AG10803 (cell line): Measurements from ENCODE around the gene SLC10A4.
"Not testable (repeated sequence)": the region's sequence is repeated elsewhere in the genome, so short reads cannot be mapped to it uniquely, and the experiment has no call there.

Experiments used
- DNase-seq: peaks from one replicate; pipeline ENCODE4 v3.0.0; 2010; ENCODE audit warnings: low read depth
- H3K4me3 ChIP-seq: 2 replicates; pipeline ENCODE4 v1.5.1; 2011; ENCODE audit warnings: mild to moderate bottlenecking, low read length, control low read depth
- TF ChIP-seq, protein P1 (sequence below): conservative IDR thresholded peaks from 2 replicates; pipeline ENCODE4 v1.5.1; 2011; ENCODE audit warnings: mild to moderate bottlenecking, low read length, control low read depth, inconsistent platforms

Gene SLC10A4

DNA sequence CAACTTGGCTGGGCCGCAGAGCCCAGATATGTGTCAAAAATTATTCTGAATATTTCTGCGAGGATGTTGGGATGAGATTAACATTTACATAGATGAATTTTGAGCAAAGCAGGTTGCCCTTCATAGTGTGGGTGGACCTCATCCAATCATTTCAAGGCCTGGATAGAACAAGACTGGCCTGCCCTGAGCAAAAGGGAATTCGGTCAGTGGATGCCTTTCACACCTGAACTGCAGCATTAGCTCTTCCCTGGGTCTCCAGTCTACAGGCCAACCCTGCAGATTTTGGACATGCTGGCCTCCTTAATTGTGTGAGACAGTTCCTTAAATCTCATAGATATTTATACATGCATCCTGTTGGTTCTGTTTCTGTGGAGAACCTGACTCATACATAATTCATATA is 32.4 kb upstream of the SLC10A4 start:
- H3K4me3 ChIP-seq = no peak overlapping the region
- DNase-seq = no peak
- TF ChIP-seq, protein P1, sequence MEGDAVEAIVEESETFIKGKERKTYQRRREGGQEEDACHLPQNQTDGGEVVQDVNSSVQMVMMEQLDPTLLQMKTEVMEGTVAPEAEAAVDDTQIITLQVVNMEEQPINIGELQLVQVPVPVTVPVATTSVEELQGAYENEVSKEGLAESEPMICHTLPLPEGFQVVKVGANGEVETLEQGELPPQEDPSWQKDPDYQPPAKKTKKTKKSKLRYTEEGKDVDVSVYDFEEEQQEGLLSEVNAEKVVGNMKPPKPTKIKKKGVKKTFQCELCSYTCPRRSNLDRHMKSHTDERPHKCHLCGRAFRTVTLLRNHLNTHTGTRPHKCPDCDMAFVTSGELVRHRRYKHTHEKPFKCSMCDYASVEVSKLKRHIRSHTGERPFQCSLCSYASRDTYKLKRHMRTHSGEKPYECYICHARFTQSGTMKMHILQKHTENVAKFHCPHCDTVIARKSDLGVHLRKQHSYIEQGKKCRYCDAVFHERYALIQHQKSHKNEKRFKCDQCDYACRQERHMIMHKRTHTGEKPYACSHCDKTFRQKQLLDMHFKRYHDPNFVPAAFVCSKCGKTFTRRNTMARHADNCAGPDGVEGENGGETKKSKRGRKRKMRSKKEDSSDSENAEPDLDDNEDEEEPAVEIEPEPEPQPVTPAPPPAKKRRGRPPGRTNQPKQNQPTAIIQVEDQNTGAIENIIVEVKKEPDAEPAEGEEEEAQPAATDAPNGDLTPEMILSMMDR = no peak

DNA sequence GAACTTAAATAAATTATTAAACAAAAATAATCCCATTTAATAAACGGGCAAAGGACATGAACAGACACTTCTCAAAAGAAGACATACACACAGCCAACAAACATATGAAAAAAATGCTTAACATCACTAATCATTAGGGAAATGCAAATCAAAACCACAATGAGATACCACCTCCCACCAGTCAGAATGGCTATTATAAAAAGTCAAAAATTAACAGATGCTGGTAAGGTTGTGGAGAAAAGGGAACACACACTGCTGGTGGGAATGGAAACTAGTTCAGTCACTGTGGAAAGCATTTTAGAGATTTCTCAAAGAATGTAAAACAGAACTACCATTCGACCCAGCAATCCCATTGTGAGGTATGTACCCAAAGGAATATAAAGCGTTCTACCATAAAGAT is 31.5 kb upstream of the SLC10A4 start:
- not testable (repeated sequence) for H3K4me3 ChIP-seq, DNase-seq

DNA sequence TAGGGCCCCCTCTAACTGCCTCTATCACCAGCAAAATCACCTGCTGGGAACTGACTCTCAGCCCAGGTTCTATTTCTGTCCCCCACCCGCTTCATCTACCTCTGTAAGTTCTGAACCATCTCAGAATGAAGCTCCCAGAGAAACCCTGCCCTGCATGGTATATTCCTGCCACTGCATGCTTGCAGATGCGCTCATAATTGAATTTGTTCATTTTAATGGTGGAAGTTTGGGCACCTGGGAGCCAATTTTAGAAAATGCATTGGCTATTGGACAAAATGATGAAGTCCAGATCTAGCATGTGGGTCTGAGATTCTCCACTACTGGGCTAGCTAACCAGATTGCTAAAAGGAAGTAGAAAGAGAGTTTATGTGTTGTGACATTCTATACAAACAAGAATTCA is 28.6 kb upstream of the SLC10A4 start:
- no peak overlapping the region for H3K4me3 ChIP-seq
- DNase-seq = no peak
- TF ChIP-seq, protein P1 = no peak

DNA sequence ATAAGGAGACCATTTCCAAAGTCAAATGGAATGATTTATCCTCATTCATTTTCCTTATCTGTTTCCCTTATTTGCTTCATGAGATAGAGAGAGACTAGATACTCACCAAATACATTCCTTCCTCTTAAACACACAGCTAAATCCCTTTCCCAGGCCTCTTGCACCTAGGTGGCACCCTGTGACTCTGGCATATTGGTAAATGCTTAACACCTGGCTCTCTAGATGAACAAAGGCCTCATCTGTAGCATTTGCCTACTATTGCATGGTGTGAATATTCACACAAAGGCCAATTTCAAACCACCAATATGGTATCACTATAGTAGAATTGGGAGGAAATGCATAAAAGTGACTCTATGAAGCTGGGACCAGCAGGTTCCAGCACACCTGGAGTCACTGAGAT is 22.1 kb upstream of the SLC10A4 start:
- no peak overlapping the region for H3K4me3 ChIP-seq
- DNase-seq = no peak
- TF ChIP-seq, protein P1 = no peak

DNA sequence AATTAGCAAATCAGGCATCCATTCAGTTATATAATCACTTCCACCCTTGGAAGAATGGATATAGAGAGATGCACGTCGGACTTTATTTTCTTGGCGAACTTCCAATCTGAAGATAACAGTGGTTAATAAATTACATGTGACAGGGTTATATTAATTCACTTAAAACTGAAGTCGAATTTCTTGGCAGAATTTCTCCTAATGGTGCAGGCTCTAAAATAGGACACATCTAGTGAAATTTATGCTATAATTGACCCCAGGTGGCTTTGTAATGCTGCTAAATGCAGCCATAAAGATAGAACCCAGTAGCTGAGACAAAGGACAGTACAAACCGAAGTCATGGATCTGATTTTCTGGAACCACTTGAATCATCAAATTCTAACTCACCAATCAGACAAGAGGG is 20.8 kb upstream of the SLC10A4 start:
- TF ChIP-seq, protein P1 = no peak
- DNase-seq = peak; percentile 7
- no peak overlapping the region for H3K4me3 ChIP-seq

DNA sequence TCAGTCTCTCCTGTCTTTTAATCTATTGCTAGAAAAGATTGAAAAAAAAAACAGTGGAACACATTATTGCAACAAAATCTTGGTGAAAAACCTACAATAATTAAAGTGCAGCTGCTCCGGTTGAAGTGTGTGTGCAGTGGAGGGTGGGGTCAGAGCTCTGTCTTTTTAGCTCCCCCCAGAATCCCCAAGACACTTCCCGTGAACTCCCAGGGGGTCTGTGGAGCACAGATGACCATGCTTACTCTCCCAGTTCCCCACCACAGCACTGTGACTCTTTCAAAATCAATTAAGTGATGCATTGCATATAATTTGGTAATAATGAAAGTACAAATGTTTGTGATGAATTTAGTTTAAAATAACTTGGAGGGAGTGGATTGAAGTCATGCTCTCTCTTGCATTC is 15.7 kb upstream of the SLC10A4 start:
- TF ChIP-seq, protein P1 = no peak
- no peak overlapping the region for H3K4me3 ChIP-seq
- no peak for DNase-seq

DNA sequence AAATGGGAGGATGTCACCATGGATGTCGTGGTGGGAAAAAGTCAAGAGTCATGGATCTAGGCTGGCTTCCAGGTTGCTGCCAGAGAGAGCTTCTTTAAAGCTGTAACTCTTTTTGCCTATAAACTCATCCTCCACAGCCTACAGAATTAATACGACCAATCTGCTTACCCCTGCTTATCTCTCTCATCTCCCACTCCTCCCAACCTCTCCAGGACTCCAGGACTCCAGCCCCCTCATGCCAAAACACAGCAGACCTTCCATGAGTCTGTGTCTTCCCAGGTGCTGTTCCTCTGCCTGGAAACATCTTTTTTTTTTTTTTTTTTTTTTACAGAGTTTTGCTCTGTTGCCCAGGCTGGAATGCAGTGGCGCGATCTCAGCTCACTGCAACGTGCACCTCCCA is 15.3 kb upstream of the SLC10A4 start:
- TF ChIP-seq, protein P1 = no peak
- no peak for DNase-seq
- H3K4me3 ChIP-seq = no peak overlapping the region

DNA sequence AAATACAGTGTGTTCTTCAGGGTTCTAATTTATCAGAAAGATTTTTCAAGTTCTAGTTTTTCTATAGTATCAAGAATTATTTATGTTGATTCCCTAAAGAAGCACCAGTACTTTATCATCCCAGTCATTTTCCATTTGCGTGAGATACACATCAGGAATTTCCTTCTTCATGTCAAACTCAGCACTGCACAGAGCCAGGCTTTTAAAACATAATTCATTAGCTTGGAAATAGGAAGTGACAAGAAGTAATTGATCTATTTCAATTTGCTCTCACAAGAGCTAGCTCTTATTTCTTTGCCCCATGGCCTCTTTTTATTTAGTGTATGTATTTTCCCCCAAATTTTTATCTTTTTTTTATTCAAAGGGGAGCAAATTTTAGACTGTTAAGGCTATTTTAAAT is 13.0 kb upstream of the SLC10A4 start:
- TF ChIP-seq, protein P1 = no peak
- H3K4me3 ChIP-seq = no peak overlapping the region
- no peak for DNase-seq
